H1 (cell line): ENCODE results near the gene HS1BP3. TPM values are rescaled to one million over a fixed set of nuclear protein-coding genes. Genes with fewer than 3 reads are reported as not detected.
A peak's percentile ranks its signal among the peaks of the same experiment; 100 is the strongest.

Source experiments
- CTCF ChIA-PET: fragments of 300-600 bp; sonication (Branson Sonifier 250); formaldehyde crosslinking; loops from one replicate; lab custom pipeline; 2021; ENCODE audit not compliant: partially characterized antibody; lab: Charles Lee
- POLR2A ChIA-PET: fragments of 300-600 bp; sonication (Branson Sonifier 250); formaldehyde crosslinking; loops from one replicate; lab custom pipeline; 2021; ENCODE audit warnings: inconsistent platforms; ENCODE audit not compliant: partially characterized antibody; lab: Charles Lee
- DNase-seq, 2 experiments: peaks; one replicate each; pipeline versions ENCODE4 v3.0.0 to v3.0.0-alpha.2; 2010 to 2022; ENCODE audit warnings: low spot score in 2 of 2, low read depth in 1 of 2, mixed read lengths in 1 of 2
- FAIRE-seq: peaks from 2 replicates; lab custom pipeline; 2011; peaks lifted over from hg19 to GRCh38; lab: Jason Lieb, UNC
- H2AFZ ChIP-seq: 2 replicates; pipeline ENCODE4 v1.8.1; 2012; ENCODE audit warnings: low read length, inconsistent platforms
- H2AK5ac ChIP-seq: 2 replicates; pipeline ENCODE4 v1.6.1; 2013; ENCODE audit warnings: low read depth, low read length
- H2BK120ac ChIP-seq: replicated peaks from 2 replicates; pipeline ENCODE3; 2013; ENCODE audit warnings: low read depth, low read length, inconsistent platforms
- H2BK12ac ChIP-seq: 2 replicates; pipeline ENCODE4 v1.6.1; 2013; ENCODE audit warnings: low read depth, low read length
- H2BK15ac ChIP-seq: 2 replicates; pipeline ENCODE4 v1.6.1; 2013; ENCODE audit warnings: low read length
- H2BK20ac ChIP-seq: 2 replicates; pipeline ENCODE4 v1.6.1; 2013; ENCODE audit warnings: low read length
- H2BK5ac ChIP-seq: 2 replicates; pipeline ENCODE4 v1.6.1; 2013; ENCODE audit warnings: low read depth, low read length
- H3K14ac ChIP-seq: 2 replicates; pipeline ENCODE4 v1.6.1; 2013; ENCODE audit warnings: inconsistent platforms; ENCODE audit not compliant: insufficient read length
- H3K18ac ChIP-seq: 2 replicates; pipeline ENCODE4 v1.6.1; 2013; ENCODE audit warnings: low read length; ENCODE audit errors: extremely low read depth
- H3K23ac ChIP-seq: 2 replicates; pipeline ENCODE4 v1.6.1; 2013; ENCODE audit warnings: inconsistent platforms; ENCODE audit not compliant: insufficient read length
- H3K23me2 ChIP-seq: 2 replicates; pipeline ENCODE4 v1.6.1; 2013; ENCODE audit warnings: low read depth, low read length
- H3K27ac ChIP-seq: 2 replicates; pipeline ENCODE4 v1.6.1; 2011; ENCODE audit warnings: low read depth, low read length, inconsistent platforms
- H3K27me3 ChIP-seq, 4 experiments: replicated peaks in 1 of 4; 1 replicate in 1 of 4; 2 replicates in 3 of 4; pipeline versions ENCODE4 v1.6.1 to v1.8.1; 2011 to 2013; ENCODE audit warnings: low read length in 3 of 4, mild to moderate bottlenecking in 3 of 4, inconsistent platforms in 2 of 4, mixed read lengths in 2 of 4, moderate library complexity in 1 of 4; ENCODE audit not compliant: control insufficient read depth in 3 of 4, insufficient read depth in 3 of 4; ENCODE audit errors: extremely low read depth in 1 of 4
- H3K36me3 ChIP-seq, 4 experiments: 2 replicates each; pipeline versions ENCODE4 v1.6.1 to v1.8.1; 2011 to 2013; ENCODE audit warnings: mild to moderate bottlenecking in 4 of 4, low read length in 3 of 4, moderate library complexity in 2 of 4, control low read depth in 1 of 4, inconsistent platforms in 1 of 4; ENCODE audit not compliant: insufficient read depth in 4 of 4, control insufficient read depth in 2 of 4
- H3K4ac ChIP-seq: replicated peaks from 2 replicates; pipeline ENCODE3; 2013; ENCODE audit warnings: low read length, low read depth, mixed read lengths, inconsistent platforms; ENCODE audit not compliant: insufficient read length
- H3K4me1 ChIP-seq, 4 experiments: replicated peaks in 1 of 4; 1 replicate in 1 of 4; 2 replicates in 3 of 4; pipeline versions ENCODE4 v1.6.1 to v1.8.1; 2011 to 2013; ENCODE audit warnings: low read length in 3 of 4, inconsistent platforms in 2 of 4, mixed read lengths in 1 of 4; ENCODE audit not compliant: insufficient read depth in 4 of 4, control insufficient read depth in 3 of 4
- H3K4me2 ChIP-seq, 2 experiments: 2 replicates each; pipeline versions ENCODE4 v1.6.1 to v1.8.1; 2011 to 2013; ENCODE audit warnings: low read depth in 2 of 2, low read length in 2 of 2, control low read depth in 1 of 2, inconsistent platforms in 1 of 2, mild to moderate bottlenecking in 1 of 2; ENCODE audit not compliant: insufficient read depth in 1 of 2
- H3K4me3 ChIP-seq, 4 experiments: fragments of 200-600, 300-600 bp in 1 of 4; sonication (generic), shearing (Covaris generic), sonication (Bioruptor Twin) in 1 of 4; 2 replicates each; pipeline versions ENCODE4 v1.5.1 to v1.8.1; 2011 to 2016; ENCODE audit warnings: low read length in 4 of 4, low read depth in 3 of 4, control low read depth in 2 of 4, inconsistent platforms in 2 of 4, mild to moderate bottlenecking in 2 of 4, mixed read lengths in 1 of 4, moderate library complexity in 1 of 4; ENCODE audit not compliant: insufficient read depth in 2 of 4; ENCODE audit errors: extremely low read depth in 1 of 4
- H3K56ac ChIP-seq: replicated peaks from 2 replicates; pipeline ENCODE3; 2013; ENCODE audit warnings: low read depth, mild to moderate bottlenecking, mixed read lengths, low read length, inconsistent platforms; ENCODE audit not compliant: insufficient read length
- H3K79me1 ChIP-seq: 2 replicates; pipeline ENCODE4 v1.6.1; 2013; ENCODE audit warnings: low read depth, low read length, control low read depth
- H3K79me2 ChIP-seq, 2 experiments: 2 replicates each; pipeline versions ENCODE4 v1.6.1 to v1.8.1; 2012 to 2013; ENCODE audit warnings: low read length in 2 of 2, mild to moderate bottlenecking in 2 of 2, inconsistent platforms in 1 of 2; ENCODE audit not compliant: insufficient read depth in 2 of 2, control insufficient read depth in 1 of 2
- H3K9ac ChIP-seq, 4 experiments: replicated peaks in 1 of 4; 1 replicate in 1 of 4; 2 replicates in 3 of 4; pipeline versions ENCODE4 v1.6.1 to v1.8.1; 2011 to 2013; ENCODE audit warnings: low read depth in 3 of 4, low read length in 3 of 4, control low read depth in 2 of 4, mild to moderate bottlenecking in 2 of 4, moderate library complexity in 2 of 4, inconsistent platforms in 1 of 4; ENCODE audit errors: extremely low read depth in 1 of 4
- H3K9me3 ChIP-seq, 2 experiments: 2 replicates each; pipeline versions ENCODE4 v1.6.1 to v1.8.1; 2012 to 2013; ENCODE audit warnings: mild to moderate bottlenecking in 2 of 2, moderate library complexity in 2 of 2, control low read depth in 1 of 2, inconsistent platforms in 1 of 2, low read depth in 1 of 2, low read length in 1 of 2, mixed read lengths in 1 of 2; ENCODE audit not compliant: insufficient read depth in 2 of 2
- H4K20me1 ChIP-seq, 2 experiments: replicated peaks in 1 of 2; 2 replicates each; pipeline versions ENCODE3 to v1.8.1; 2011 to 2013; ENCODE audit warnings: inconsistent platforms in 2 of 2, low read length in 2 of 2, mild to moderate bottlenecking in 1 of 2; ENCODE audit not compliant: insufficient read depth in 2 of 2, control insufficient read depth in 1 of 2
- H4K5ac ChIP-seq: 2 replicates; pipeline ENCODE4 v1.6.1; 2013; ENCODE audit warnings: low read length, low read depth, mixed read lengths, inconsistent platforms; ENCODE audit not compliant: insufficient read length
- H4K8ac ChIP-seq: 2 replicates; pipeline ENCODE4 v1.8.0; 2013; ENCODE audit warnings: mild to moderate bottlenecking, moderate library complexity, low read length, inconsistent platforms; ENCODE audit not compliant: insufficient read depth; ENCODE audit errors: extremely low read depth
- H4K91ac ChIP-seq: replicated peaks from 2 replicates; pipeline ENCODE3; 2013; ENCODE audit warnings: low read length, mixed read lengths, inconsistent platforms; ENCODE audit not compliant: insufficient read length
- EZH2 ChIP-seq: fragments of 200-600 bp; sonication (generic); IDR thresholded peaks from 2 replicates; pipeline ENCODE4 v1.7.1; 2012; ENCODE audit warnings: low read depth, mild to moderate bottlenecking, moderate library complexity, low read length, inconsistent platforms; ENCODE audit not compliant: severe bottlenecking
- KDM5A ChIP-seq: fragments of 200-600 bp; IDR thresholded peaks from 2 replicates; pipeline ENCODE4 v1.7.1; 2012; ENCODE audit warnings: mild to moderate bottlenecking, low read length, inconsistent platforms, mixed read lengths
- NANOG ChIP-seq: IDR thresholded peaks from 2 replicates; pipeline ENCODE4 v1.6.1; 2011; ENCODE audit warnings: low read length, low read depth, mild to moderate bottlenecking, inconsistent platforms; ENCODE audit not compliant: insufficient read depth, poor library complexity, severe bottlenecking
- PHF8 ChIP-seq: fragments of 200-600 bp; sonication (generic); conservative IDR thresholded peaks from 2 replicates; pipeline ENCODE4 v1.7.1; 2012; ENCODE audit warnings: low read depth, mild to moderate bottlenecking, inconsistent platforms, low read length, moderate library complexity
- POLR2AphosphoS5 ChIP-seq: IDR thresholded peaks from 2 replicates; pipeline ENCODE4 v1.6.1; 2011; ENCODE audit warnings: low read depth, low read length
- POU5F1 ChIP-seq: IDR thresholded peaks from 2 replicates; pipeline ENCODE4 v1.6.1; 2011; ENCODE audit warnings: low read depth, mild to moderate bottlenecking, low read length, moderate library complexity
- RFX5 ChIP-seq: IDR thresholded peaks from 2 replicates; pipeline ENCODE4 v1.6.1; 2011; ENCODE audit warnings: low read depth, low read length, improper control_type of control experiment, borderline replicate concordance
- SIRT6 ChIP-seq: IDR thresholded peaks from one replicate; pipeline ENCODE4 v1.7.1; 2012; ENCODE audit warnings: low read length, inconsistent platforms
- SP2 ChIP-seq: IDR thresholded peaks from 2 replicates; pipeline ENCODE4 v1.6.1; 2012; ENCODE audit warnings: mild to moderate bottlenecking, low read length, inconsistent platforms
- TEAD4 ChIP-seq: IDR thresholded peaks from 2 replicates; pipeline ENCODE4 v1.6.1; 2012; ENCODE audit warnings: low read depth, low read length, inconsistent platforms, mixed read lengths
- WGBS, 2 experiments: shearing (Covaris generic) in 1 of 2; methylation state at CpG; one replicate each; pipeline versions ENCODE4 v1.1.6 to v1.1.7; 2013 to 2015; ENCODE audit warnings: low lambda C conversion rate in 2 of 2, mixed read lengths in 2 of 2, inconsistent platforms in 1 of 2, low coverage in 1 of 2, missing lambda C conversion rate in 1 of 2; ENCODE audit not compliant: insufficient replicate concordance in 2 of 2, insufficient coverage in 1 of 2, insufficient read length in 1 of 2; ENCODE audit errors: extremely low coverage in 1 of 2, missing lambda C conversion rate in 1 of 2; 5-methylcytosine and 5-hydroxymethylcytosine counted together
- polyA plus RNA-seq, 7 experiments: library from polyadenylated mRNA; depleted of rRNA in 3 of 7; stranded (reverse) in 5 of 7; unstranded in 2 of 7; fragments of >200 nt in 5 of 7; fragments of 200-250 nt in 2 of 7; gene quantifications; 1 replicate in 5 of 7; 2 replicates in 1 of 7; 4 replicates in 1 of 7; pipeline versions ENCODE4 v1.2.1 to v1.2.3, GENCODE V29; 2011 to 2013; ENCODE audit warnings: missing spikeins in 2 of 7, mixed read lengths in 2 of 7
- total RNA-seq: library from RNA; stranded (reverse); fragmentation: NEBNext Ultra II Directional; extraction: Animal tissue kit (Norgen Biotek cat#: 25700); gene quantifications from 2 replicates; pipeline ENCODE4 v1.2.1, GENCODE V29; 2021
- TF ChIP-seq, protein P1 (sequence below): IDR thresholded peaks from 2 replicates; pipeline ENCODE4 v1.6.1; 2011; ENCODE audit warnings: low read length, improper control_type of control experiment

The HS1BP3 gene
- total and polyA plus RNA-seq, 2 of the 8 experiments (the other 6 are each of a cell fraction or from before 2014, with no cell fraction given), result 11.1 to 11.3 TPM

DNA sequence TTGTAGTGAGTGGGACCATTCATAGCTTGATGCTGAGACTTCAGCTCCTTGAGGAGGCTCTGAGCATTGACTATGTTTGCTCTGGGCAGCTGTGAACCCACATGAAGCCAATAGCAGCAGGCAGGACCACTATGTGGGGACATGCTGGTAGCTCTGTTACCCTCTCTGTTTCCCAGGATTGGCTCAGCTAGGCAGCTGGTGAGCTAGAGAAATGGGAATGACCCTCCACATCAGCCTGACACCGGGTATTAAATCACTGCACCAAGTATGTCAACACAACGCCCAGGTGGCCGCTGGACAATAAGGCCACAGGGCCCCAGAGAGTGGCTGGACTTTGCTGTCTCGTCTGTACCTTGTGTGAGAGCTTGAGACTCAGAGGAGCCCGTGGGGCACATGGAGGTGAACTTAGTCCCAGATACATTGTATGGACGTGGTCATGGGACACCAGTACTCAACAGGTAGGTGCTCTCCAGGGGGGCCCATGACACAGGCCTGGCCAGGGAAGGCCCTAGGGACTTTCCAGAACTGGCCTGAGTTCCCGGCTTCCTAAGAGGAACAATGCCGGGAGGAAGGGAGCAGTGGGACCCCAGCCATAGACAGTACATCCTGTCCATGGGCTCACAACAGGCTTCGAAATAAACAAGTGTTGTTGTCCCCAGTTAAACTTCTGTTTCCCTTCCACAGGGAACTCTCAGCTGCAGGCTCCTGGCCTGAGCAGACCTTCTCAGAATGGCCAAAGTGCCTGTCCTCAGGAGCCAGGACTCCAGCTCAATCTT is 35.2 kb downstream of the HS1BP3 start:
- H3K79me1 ChIP-seq, result no peaks in the 10 kb centered on the region
- ChIA-PET CTCF (interaction anchor here (0.9 to 7.8 kb wide), 24 partner anchors 8 to 205 kb away, joined by 3 to 116 read pairs (median 4); partner anchors contain the start of genes HS1BP3 and RHOB), POLR2A (interaction anchor here (1.0 to 3.4 kb wide), 2 partner anchors 16 to 168 kb away, joined by 3 to 18 read pairs; partner anchors contain the start of gene RHOB)
- H4K5ac ChIP-seq, result no peak overlapping the region
- H3K23ac ChIP-seq, result no peak overlapping the region
- WGBS, 2 experiments, result 90% methylated on average over 9 of the region's 9 CpGs; no CpG with 5 or more reads in 1 of the 2 experiments
- H3K4me2 ChIP-seq, result no peak overlapping the region
- H4K91ac ChIP-seq, result no peak overlapping the region
- H4K8ac ChIP-seq, result no peak overlapping the region; the same call in 1 of the 2 replicates
- no peaks in the 10 kb centered on the region for H3K23me2 ChIP-seq
- no peak for FAIRE-seq
- peak overlapping the region; percentile 71; the same call in 1 of the 2 replicates for H2BK5ac ChIP-seq
- peaks cover 0 to 20% (median 14%) of the 10 kb centered on the region in 4 experiments; a peak in 6 of 7 replicates for H3K4me1 ChIP-seq
- no peak overlapping the region for H3K9ac ChIP-seq
- H3K4ac ChIP-seq, result no peak overlapping the region
- no peak overlapping the region for H2AFZ ChIP-seq
- no peak overlapping the region for H2BK120ac ChIP-seq
- peaks cover 0 to 2% of the 10 kb centered on the region in 2 experiments for H4K20me1 ChIP-seq
- no peaks in the 10 kb centered on the region; a peak in 1 of 7 replicates for H3K27me3 ChIP-seq
- H3K36me3 ChIP-seq, result no peaks in the 10 kb centered on the region; a peak in 1 of 8 replicates
- no peak overlapping the region for H3K14ac ChIP-seq
- no peak overlapping the region for H2BK12ac ChIP-seq
- no peak overlapping the region for H2BK15ac ChIP-seq
- DNase-seq, result no peak
- no peak overlapping the region for H3K4me3 ChIP-seq
- H2AK5ac ChIP-seq, result peak overlapping the region; percentile 39; the same call in 1 of the 2 replicates
- no peaks in the 10 kb centered on the region for H3K9me3 ChIP-seq
- no peaks in the 10 kb centered on the region for H3K79me2 ChIP-seq
- no peak overlapping the region; the same call in 1 of the 2 replicates for H3K18ac ChIP-seq
- H3K27ac ChIP-seq, result no peak overlapping the region
- H2BK20ac ChIP-seq, result no peak overlapping the region
- no peak overlapping the region for H3K56ac ChIP-seq
- TF ChIP-seq SP2 (no peak), EZH2 (no peak), NANOG (no peak), KDM5A (no peak), TEAD4 (no peak), POU5F1 (no peak), POLR2AphosphoS5 (no peak), RFX5 (no peak), SIRT6 (no peak), PHF8 (no peak)
- TF ChIP-seq, protein P1, sequence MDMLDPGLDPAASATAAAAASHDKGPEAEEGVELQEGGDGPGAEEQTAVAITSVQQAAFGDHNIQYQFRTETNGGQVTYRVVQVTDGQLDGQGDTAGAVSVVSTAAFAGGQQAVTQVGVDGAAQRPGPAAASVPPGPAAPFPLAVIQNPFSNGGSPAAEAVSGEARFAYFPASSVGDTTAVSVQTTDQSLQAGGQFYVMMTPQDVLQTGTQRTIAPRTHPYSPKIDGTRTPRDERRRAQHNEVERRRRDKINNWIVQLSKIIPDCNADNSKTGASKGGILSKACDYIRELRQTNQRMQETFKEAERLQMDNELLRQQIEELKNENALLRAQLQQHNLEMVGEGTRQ, result no peak
